Pons (tissue), 1 donor: ENCODE data around the gene PDK3.

Experiments used
- DNase-seq: peaks from one replicate; pipeline ENCODE4 v3.0.0-alpha.2; 2016; ENCODE audit warnings: low spot score

PDK3 gene

DNA sequence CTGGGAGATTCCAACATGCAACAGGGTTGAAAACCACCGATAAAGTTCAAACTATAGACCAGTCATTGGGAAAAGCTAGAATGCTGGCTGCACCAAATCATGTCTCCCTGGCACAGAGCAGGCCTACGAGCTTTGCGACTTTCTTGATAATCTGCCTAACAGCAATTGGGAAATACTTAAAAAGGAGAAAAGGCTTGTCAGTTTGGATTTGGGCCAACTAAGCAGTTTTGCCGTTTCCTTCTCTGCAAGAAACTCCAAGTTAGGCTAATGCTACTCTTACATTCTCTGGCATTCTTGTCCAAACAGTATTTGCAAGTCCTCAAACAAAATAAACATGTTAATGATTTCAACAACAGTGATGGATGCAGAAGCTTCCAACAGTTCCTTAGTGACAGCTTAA, 87.9 kb downstream of the PDK3 start:
- DNase-seq, result no peak

DNA sequence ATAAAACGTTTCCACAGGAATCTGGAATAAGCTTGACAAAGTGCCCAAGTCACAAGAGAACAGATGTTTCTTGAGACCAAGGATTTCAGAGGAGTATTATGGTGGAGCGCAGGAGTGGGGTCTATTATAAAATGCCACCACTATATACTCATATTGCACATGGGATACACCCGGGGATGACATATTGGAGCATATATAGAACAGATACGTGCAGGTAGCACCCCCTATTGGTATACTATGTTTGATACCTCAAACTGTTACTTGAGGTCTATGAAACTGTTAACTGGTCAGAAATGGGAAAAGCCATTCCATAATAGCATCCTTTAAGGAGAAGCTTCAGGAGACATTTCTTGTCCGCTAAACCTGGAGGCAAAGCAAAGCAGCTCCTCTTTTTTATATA, 96.0 kb downstream of the PDK3 start:
- no peak for DNase-seq

DNA sequence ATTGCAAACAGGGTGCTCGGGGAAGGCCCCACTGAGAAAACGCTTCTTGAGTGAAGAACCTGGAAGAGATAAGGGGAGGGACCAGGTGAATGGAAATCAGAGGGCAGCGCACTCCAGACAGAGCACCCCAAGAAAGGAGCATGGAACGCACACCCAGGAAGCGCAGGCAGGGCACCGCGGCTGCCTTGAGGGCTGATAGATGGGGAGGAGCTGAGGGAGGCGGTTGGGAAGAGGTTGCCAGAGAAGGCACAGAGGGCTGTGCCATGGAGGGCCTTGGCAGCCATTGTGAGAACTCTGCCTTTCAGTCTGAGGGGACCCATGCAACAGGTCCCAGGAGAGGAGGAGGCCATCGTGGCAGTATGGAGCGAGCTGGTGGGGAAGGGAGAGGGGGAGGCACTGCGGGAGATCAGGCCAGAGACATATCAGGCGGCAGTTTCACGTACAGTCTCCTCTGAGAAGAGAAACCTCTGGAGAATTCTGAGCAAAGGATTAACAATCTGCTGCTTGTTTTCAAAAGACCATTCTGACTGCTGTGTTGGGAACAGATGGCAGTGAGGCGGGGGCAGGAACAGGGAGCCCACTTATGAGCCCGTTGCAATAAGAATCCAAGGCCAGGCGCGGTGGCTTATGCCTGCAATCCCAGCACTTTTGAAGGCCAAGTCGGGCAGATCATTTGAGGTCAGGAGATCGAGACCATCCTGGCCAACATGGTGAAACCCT, 98.4 kb downstream of the PDK3 start:
- peak; percentile 63 for DNase-seq

DNA sequence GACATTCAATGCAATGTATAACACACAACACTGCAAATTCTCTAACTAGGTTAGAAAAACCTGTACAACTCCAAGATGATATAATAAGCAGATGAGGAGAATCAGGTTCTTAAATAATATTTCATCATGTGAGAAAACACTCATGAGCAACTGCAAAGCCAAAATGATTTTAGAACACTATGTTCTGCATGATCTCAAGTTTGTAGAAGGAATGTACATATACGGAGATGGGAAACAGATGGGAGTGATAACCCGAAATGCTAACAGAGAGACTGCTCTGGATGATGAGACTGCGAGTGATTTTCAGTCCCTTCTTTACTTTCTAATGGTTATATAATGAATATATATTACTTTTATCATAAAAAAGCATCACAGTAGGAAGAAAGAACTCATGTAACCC, 101.2 kb downstream of the PDK3 start:
- DNase-seq, result no peak

DNA sequence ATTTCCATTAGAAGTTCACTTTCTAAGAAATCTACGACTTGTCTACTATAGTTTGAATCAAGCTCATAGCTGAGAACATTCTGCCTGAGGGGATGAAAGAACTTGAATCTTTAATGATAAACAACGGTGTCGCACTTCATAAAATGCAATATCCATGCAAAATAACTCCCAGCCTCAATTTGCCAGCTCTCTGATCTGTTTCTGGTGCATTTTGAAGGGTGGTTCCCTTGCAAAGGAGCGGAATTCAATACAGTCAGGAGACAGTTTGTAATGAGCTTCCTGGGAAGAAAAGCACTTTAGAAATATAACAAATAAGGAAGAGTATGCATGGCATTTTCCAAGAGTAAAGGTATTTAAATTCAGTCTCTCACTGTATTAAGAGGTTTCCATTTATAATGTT, 102.1 kb downstream of the PDK3 start:
- no peak for DNase-seq

DNA sequence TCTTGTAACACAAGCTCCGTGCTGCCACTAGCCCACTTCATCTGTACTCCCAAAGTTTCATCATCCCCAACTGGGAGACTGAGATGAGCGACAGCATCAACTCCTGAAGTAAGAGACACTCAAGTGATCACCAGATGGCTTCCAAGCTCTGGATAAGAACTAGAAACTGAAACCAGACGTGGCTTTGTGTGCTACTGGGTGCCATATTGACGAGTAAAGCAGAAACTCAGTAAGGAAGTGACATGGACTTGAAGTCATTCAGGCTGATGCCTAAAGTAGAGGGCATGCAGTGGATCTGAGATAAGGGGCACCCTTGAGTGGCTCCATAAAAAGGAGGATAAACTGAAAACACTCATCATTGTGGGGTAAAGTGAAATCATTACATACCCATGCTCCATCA, 109.7 kb downstream of the PDK3 start:
- no peak for DNase-seq

DNA sequence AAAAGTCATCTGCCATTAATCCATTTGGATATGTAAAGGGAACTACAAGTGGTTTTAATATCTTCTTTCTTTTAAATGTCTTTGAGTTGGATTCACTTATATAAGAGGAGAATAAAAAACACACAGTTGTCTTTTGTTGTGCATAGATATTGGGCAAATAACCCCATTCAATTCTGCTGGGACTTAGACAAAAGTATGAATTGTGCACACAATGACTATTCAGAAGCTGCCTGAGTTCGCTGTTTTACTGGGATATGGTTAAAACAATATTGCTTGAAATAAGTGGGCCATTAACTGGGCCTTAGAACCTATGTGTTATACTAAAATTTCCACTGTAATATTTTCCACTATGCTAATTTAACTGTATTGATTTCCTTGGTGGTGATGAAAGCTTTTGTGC, 110.4 kb downstream of the PDK3 start:
- DNase-seq, result peak; percentile 78

DNA sequence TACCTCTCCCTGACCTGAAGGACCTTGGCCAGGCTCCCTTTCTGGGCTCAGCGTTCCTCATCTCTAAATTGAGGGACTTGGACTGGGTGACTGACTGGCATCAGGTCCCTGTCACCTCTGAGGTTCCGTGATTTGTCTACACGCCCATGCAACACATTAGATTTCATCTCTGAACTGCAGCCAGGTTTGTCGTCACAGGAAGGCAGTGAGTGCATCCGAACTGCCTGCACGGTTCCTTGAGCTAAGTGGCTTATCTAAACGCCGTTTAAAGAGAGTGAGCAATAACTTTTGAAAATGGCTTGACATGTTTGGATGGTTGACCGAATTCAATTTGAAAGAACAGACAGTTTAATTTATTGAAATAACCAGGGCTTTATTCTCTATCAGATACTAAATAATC, 112.0 kb downstream of the PDK3 start:
- DNase-seq, result no peak
